NOMO-1 treated with dmso at 0.1 percent for 144 hours (cell line): ENCODE measurements around the gene GBA3.

Experiments used
- DNase-seq: peaks from one replicate; lab custom pipeline; 2025; ENCODE audit not compliant: unreplicated experiment; lab: John Stamatoyannopoulos, UW

The GBA3 gene

DNA sequence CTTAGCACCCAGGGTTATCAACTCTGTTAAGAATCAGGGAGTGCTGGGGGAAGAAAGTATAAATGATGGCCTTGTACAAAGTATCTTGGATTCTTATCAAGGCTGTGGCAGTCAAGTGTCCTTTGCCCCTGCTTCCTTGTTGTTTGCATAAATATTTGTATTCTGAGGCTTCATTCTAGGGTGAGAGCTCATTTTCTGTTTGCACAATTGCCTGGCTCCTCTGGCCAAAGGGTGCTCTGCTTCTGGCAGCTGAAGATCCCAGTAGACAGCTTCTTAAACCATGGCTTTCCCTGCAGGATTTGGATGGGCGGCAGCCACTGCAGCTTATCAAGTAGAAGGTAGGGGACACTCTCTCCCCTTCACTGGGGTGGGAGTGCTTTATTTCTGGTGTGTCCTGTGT lies at the start of gene GBA3:
Gene GBA3, plus strand, starts transcription at position 202 of the 400 bp plus-strand sequence.
- no peak for DNase-seq

DNA sequence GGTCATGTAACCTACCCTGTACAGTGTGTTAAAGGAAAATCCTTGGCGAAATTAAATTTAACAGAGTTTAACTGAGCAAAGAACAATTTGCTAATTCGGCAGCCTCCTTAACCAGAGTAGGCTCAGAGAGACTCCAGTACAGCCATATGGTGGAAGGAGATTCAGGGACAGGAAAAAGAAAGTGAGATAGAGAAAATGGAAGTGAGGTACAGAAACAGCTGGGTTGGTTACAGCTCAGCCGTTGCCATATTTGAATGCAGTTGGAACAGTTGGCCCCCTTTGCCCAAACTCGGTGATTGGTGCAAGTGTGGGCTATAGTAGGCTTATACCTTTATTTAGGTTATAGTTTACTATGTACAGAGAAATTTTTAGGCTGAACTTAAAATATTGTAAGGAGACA lies 48.8 kb upstream of the GBA3 start:
- no peak for DNase-seq

DNA sequence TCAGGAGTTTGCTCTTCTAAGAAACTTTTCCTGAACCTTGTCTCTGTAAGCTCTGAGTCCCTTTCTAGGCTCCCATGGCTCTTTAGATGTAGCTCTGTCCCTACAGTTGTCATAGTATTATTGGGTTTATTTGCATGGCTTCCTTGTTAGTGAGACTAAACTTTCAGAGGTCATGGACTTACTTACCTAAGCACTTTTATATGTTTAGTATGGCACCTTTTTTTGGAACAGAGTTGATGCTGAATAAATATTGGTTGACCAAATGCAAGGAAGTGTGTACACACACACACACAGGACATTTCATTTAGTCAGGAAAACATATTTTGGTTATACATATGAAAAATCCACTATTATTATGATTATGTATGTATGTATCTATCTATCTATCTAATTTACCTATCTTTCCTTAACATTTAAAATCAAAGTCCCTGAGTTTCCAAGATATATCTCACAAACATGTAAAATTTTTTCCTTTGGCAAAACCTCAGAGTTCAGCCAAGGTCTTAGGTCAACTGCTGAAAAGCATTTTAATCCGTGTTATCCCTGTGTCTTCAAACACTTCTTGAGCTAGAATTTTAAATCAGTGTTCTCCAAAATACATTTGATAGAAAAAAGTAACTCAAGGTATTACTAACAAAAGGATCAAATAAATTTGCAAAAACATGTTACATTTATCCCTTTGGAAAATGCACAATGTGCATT lies 47.1 kb upstream of the GBA3 start:
- no peak for DNase-seq

DNA sequence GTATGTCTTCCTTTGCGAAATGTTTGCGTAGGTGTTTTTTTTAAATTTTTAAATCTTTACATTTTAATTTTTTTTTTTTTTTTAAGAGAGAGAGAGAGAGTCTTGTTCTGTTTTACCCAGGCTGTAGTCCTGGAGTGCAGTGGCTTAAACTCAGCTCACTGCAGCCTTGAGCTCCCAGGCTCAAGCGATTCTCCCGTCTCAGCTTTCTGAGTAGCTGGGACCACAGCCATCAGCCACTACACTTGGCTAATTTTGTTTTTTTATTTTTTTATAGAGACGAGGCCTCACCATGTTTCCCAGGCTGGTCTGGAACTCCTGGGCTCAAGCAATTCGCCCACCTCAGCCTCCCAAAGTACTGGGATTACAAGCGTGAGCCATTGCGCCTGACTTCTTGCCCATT lies 43.7 kb upstream of the GBA3 start:
- DNase-seq = no peak

DNA sequence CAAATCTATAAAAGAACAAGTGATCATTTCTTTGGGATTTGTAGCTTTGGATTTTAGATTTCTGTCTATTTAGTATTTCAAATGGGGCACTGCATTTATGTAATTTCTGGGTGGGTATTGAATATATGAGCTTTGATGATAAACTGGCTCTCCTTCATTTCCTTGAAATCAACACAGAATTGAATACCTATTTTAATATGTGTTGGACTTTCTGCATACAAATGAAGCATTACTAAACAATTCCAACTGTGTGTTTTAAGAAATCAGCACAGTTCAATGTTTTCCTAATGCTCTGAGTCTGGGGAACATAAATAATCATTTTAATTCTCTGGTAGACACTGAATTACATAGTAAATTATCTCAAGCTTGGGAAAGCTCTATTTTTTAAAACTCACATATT lies 42.0 kb upstream of the GBA3 start:
- no peak for DNase-seq

DNA sequence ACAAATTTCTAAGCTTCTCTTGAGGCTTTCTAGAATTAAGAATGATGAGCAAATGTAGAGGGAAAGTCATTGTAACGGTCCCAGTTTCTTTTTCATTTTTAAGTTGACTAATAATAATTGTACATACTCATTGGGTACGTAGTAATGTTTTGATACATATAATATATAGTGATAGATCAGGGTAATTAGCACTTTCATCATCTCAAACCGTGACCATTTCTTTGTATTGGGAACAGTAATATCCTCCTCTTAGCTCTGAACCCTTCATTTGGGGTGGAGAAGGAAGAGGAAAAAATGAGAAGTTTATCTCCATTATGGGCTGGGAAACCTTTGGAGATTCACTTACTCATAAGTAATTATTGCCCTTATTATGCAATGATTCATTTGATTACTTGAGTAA lies 39.0 kb upstream of the GBA3 start:
- no peak for DNase-seq

DNA sequence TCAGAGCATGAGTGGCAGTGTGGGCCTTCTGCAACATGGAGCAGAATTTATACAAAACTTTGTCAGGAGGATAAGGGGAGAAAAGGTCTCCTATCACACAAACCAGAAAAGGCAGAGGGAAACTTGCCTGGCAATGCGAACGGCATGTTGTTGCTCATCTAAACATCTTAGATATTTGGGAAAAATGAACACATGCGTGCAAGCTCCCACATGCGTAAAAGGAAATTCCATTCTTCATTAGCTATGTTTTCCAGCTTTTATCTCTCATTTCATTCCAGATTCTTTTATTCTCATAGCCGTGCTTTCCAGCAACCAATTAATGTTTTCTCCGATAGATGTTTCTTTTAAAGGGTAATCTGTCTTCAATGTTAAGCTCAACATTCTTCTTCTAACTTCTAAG lies 31.3 kb upstream of the GBA3 start:
- DNase-seq = no peak

DNA sequence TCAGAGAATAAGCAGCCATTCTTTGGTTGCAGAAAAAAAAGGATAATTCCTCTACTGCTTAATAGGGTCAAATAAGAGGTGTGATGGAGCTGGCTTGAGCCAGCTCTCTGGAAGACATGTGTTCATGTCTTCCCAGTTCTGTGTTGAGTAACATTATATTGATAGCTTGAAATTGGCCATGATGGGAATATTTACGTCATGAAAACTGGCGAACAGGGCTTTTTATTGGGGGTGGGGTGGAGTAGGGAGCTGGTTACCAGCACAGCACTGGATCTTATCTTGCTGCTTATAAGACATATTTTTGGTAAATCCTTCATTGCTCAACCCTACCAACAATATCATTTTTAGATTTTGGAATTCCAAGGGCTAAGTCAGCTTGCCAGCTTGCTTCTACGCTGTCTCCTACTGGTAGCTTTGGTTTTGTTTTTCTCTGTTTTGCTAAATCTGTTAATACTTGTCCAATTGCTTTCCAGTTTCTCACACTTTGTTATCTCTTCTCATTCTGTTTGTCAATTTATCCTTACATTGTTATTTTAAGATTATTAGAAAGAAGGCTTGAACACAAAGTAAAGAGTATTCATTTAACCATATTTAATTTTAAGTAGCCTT lies 25.3 kb upstream of the GBA3 start:
- no peak for DNase-seq

DNA sequence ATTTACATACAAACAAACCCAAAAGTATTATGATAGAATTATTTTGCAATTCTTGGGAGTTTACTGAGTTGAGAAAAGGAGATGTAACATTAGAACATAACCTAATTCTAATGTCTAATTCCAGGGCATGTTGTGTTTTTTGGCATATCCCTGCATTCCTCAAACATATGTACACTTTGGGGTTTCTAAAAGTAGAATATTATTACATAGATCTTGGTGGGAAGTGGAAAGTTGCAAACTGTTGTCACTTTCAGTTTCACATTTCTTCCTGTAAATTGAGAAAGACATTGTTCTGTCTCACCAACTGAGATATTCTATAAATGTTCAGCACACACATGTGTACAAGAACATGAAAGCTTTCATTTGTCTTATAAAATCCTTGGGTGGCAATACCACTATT lies 24.4 kb upstream of the GBA3 start:
- DNase-seq = no peak

DNA sequence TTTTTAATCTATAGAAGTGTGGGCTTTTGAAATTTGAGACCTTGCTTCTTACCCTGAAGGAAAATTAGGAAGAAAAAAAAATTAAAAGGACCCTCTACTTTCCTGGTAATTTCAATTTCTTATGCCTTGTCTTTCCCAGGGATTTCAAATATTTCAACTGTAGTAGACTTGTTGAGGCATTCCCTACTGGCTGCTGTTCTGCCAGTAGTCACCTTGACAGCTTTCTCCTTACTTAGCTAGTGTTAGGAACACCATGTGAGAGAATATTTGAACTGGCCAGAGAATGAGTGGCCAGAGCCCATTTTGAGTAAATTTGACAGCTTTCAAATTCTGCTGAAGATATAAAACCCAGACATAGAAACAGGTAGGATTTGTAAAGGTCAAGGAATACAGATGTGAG lies 24.0 kb upstream of the GBA3 start:
- DNase-seq = no peak

DNA sequence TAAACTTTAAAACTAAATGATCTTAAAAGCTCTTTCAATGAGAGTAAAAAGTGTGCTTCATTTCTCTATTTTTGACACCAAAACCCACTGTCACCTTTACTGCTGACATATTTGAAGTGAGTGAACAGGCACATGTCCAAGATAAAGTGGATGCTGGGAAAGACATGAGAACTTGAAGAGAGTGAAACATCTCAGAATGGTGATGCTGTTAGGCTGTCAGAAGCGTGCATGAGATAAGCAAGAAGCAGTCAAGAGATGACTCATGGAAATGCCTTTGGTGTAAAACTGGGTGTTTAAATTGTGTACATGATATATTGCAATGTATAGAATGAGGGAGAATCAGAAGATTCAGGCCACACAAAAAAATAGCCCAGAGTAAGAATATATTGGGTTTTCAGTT lies 21.8 kb upstream of the GBA3 start:
- no peak for DNase-seq

DNA sequence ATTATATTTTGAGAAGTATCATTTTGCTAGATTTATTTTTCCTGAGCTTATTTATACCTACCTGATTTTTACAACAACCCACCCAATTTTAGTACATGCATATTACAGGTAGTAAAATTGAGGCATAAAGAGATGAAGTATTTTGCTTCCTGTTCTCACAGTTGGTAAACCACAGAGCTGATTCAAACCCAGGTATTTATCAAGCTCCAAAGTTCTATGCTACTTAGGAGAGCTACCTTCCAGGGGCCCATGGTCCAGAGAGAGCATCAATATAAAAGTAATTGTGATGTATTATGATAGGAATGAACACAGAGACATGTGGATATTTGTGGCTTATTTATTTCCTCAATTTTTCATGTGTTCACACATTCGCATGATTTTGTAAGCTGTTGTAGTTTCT lies 20.2 kb upstream of the GBA3 start:
- DNase-seq = no peak

DNA sequence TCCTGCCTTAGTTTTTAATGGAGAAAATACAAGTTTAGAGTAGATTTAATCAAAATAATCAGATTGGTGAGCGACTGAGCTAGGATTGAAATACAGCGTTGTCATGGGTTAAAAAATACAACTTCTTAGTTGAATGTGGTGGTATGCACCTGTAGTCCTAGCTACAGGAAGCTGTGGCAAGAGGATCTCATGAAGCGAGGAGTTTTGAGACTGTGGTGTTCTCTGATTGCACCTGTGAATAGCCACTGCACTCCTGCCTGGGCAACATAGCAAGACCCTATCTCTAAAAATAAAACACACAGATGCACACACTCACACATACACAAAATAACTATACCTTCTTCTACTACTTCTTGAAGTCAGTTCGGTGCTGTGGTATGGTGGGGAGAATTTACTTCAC lies 19.8 kb upstream of the GBA3 start:
- DNase-seq = no peak

DNA sequence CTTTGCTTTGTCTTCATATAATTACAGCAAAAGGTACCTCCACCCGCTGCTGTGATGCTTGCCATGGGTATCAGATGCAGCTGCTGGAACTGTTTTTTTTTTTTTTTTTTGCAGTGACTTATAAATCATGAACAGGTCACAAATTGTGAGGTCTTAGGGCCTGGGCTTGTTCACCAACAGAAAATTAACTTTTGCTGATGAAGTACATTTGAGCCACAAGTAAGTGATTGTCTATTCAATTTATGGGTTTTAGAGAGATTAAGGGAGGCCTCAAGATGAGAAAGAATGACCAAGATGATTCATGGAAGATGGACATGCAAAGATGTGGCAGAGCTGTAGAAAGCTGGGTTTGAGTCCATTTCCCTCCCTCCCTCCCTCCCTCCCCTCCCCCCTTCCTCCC lies 18.0 kb upstream of the GBA3 start:
- no peak for DNase-seq

DNA sequence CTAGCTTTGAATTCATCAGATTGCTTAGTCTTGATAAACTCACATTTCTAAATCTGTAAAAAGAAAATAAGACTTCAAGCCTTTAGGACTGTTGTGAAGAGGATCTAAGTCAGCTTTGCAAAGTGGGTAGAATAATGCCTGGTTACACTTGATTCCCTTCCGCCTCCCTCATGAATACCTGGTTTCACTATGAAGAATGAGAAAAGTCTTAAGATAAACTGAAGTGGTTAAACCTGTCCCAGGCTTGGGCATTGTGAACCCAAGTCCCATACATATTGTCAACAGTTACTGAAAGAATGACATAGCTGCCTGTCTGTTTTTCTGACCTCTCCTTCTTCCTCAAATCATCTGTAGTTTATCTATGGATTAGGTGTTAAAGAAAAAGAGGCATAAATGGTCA lies 16.7 kb upstream of the GBA3 start:
- no peak for DNase-seq

DNA sequence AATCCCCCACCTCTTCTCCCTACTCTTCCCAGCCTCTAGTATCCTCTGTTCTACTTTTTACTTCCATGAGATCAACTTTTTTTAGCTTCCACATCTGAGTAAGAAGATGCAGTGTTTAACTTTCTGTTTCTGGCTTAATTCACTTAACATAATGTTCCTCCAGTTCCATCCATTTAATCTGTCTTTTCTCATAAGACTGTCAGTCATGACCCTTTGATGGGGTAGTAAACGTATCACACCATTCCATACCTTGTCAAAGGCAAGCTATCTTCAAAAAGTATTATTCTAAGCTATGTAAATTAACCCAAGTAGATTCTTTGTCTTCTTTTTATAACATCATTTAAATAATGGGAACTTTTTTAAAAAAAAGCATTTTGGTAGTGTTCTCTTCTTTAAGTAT lies 15.0 kb upstream of the GBA3 start:
- no peak for DNase-seq

DNA sequence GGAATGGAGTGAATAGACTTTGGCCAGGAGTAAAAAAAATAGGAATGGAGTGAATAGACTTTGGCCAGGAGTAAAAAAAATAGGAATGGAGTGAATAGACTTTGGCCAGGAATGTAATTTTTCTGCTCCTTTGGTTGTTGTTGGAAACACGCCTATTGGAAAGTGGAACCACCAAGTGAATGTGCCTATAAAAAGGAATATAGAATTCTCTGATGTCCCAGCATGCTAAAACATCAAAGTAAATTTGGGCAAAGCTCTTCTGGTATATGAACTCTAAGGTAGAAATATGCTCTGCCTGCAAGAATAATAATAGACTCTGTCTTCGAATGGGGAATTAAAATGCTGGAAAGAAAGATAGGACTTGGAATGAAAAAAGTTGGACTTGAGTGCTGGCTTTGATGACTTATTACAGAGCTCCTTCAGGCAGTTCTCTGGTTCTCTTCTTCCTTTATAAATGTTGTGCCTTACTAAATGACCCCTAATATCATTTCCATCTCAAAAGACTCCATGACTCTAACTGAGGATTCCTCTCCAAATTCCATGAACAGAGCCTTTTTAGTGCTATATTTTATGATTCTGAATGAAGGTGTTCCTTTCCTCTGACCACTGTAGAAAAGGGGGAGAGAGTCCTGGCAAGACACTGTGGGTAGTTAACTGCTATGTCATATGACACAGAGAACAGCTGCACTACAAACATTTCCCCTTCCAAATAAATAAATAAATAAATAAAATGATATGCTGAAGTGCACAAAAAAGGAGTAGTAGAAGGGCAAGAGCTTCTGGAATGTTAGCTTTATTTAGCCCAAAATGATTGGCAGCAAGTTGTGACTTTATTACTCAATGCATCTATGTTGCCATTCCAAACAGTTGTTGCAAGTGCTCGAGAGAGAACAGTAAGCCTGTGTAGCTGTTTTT lies 13.5 kb upstream of the GBA3 start:
- no peak for DNase-seq

DNA sequence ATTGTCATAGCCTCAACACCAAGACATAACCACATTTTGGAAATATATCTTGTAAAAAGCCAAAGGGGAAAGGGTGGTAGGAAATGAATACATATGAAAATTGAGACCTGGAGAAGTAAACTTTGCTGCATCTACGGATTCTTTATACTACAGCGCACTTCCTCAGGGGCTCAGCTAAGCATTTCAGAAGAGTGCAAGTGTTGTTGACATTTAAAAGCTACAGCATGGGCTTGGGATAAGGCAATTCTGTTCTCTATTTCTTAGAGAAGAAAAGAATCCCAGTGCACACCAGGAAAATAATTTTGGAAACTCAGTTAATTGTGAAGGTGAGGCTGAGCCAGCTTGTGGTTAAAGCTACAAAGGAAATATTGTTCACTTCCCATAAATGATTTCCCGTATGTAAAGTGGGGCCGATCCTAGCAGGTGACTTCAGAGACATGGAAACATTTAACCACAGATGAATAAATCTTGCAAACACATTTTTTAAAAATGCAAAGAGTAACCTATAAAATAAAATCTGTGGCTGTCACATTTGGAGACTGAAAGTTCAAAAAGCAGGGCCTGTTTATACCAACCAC lies 12.6 kb upstream of the GBA3 start:
- DNase-seq = no peak

DNA sequence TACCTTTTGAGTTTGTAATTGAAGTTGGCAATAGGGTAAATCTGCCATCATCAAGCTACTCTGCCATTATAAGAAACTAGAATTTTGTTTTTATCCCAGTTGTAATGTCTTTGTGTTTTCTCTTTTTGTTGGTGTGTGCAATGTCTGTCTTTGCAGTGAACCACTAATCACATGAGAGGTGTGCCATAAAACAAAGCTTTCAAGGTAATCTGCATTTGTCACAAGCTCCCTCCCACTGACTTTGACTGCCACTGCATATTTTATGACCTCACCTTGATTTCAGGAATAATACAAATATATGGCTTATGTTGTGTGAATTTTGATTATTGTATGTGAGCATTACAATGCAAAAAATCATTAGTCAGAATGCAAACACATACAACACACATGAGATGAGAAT lies 9.0 kb upstream of the GBA3 start:
- DNase-seq = no peak

DNA sequence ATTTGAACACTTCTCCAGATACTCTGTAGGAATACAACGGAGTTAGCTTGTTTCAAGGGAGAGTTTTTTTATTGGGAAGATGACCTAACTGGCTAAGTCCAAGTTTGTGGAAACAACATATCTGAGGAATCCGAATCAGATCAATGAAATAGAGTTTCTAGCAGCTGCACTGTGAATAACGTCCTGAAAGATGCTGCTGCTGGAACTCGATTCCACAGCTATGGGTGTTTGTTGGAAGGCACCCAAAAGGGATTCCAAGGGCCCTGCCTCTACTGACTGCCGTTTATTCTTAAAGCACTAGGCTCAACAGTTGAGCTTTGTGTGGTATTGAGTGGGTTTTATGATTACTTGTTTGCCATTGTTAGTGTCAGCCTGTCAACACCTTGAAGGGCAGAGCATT lies 6.6 kb upstream of the GBA3 start:
- no peak for DNase-seq

DNA sequence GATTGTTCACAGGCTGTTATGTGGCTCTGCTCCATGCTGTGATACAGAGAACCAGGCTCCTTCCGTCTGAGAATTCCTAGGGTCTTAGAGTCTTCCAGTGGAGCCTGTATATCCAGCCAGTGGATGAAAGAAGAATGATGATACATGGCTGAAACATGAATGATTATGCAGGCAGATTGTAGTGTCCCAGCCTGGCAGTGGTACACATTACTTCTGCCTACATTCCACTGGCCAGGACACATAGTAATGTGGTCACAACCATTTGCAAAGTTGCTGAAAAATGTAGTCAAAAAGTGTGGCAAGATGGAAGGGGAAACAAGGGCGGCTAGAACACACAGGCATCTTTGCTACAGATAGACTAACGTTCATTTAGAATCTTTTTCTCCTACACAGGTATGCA lies 4.5 kb upstream of the GBA3 start:
- no peak for DNase-seq

DNA sequence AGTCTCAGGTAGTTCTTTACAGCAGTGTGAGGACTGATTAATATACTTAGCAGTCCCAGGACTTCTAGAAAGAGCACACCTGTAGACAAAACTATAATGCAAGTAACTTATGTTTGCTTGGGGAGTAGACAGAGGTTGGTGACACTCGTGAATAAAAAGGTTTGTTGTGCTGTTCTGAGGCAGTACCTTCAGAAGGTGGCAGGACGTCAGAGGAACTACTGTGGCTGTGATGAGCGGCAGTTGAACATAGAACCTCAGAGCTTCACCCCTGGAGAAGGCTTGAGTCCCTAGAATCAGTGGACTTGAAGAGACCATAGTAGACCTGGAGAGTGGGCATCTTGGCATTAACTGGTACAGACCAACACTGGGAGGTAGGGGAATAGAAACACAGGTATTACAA lies 3.3 kb upstream of the GBA3 start:
- no peak for DNase-seq
